ENCODE results near the gene CCDC201. TPM values are rescaled to one million over a fixed set of nuclear protein-coding genes. Genes with fewer than 3 reads are reported as not detected.

The CCDC201 gene
- total and polyA plus RNA-seq, 2 donors (not counting 3 experiments of a cell fraction or from before 2014, with no cell fraction given): not detected

GRCh38 chr7:45884136-45884535 lies 11.3 kb upstream of the CCDC201 start:
- H2AFZ ChIP-seq (ENCODE audit: low read depth, low read length): no peak overlapping the region
- no peak overlapping the region for H3K27ac ChIP-seq (ENCODE audit: insufficient read depth, low read depth, low read length)
- no peaks in the 10 kb centered on the region for H3K36me3 ChIP-seq (ENCODE audit: control insufficient read depth in 2 of 2, extremely low read depth in 1 of 2, insufficient read depth in 2 of 2, low read length in 2 of 2)
- no peak overlapping the region for H3K4me2 ChIP-seq (ENCODE audit: insufficient read depth, low read length)
- H3K27me3 ChIP-seq (ENCODE audit: control insufficient read depth in 2 of 2, insufficient read depth in 2 of 2, low read length in 2 of 2): no peaks in the 10 kb centered on the region
- no peak for TF ChIP-seq POLR2A (IDR thresholded peaks at IDR 0.05; ENCODE audit: low read depth, low read length)
- POLR2A ChIA-PET: no interaction called here
- no TSS peak for BruUV-seq (replicated peaks)
- H3K4me3 ChIP-seq (replicated peaks in 1 of 3; ENCODE audit: insufficient read depth in 1 of 3, low read depth in 1 of 3, low read length in 3 of 3): no peak overlapping the region
- intact Hi-C loops (cut with micrococcal nuclease): no loop called here
- FAIRE-seq: no peak
- H3K4me1 ChIP-seq (ENCODE audit: control insufficient read depth, extremely low read depth, insufficient read depth, low read length): peaks cover 33% of the 10 kb centered on the region
- H4K20me1 ChIP-seq (replicated peaks; ENCODE audit: control insufficient read depth, extremely low read depth, insufficient read depth, low read length): no peaks in the 10 kb centered on the region
- H3K9ac ChIP-seq (replicated peaks; ENCODE audit: extremely low read depth, insufficient read depth, low read length): no peak overlapping the region
- dilution Hi-C loops (cut with MboI; ENCODE audit: extremely low pct_ligation_motif_present, low sequenced_read_pairs): no loop called here
- no peaks in the 10 kb centered on the region for H3K79me2 ChIP-seq (ENCODE audit: control insufficient read depth, insufficient read depth, low read length)
- no peaks in the 10 kb centered on the region for H3K9me3 ChIP-seq (replicated peaks; ENCODE audit: control insufficient read depth, insufficient read depth, low read length)
- H3K9me1 ChIP-seq (replicated peaks; ENCODE audit: control insufficient read depth, extremely low read depth, insufficient read depth, low read length): no peaks in the 10 kb centered on the region
- CTCF ChIA-PET: interaction anchor here (0.7 to 1.3 kb wide), 2 partner anchors 16 to 33 kb away, joined by 3 read pairs; no protein-coding TSS in a partner anchor
- no peak for DNase-seq (ENCODE audit: low read depth, low spot score)

GRCh38 chr7:45882465-45882810 lies 9.6 kb upstream of the CCDC201 start:
- CTCF ChIA-PET: interaction anchor here (1.3 kb wide), 1 partner anchor 9 kb away, joined by 5 read pairs; no protein-coding TSS in a partner anchor
- TF ChIP-seq POLR2AphosphoS5 (IDR thresholded peaks at IDR 0.05; ENCODE audit: insufficient read depth, low read depth, low read length) (no peak), MAX (IDR thresholded peaks at IDR 0.05; ENCODE audit: insufficient read depth, insufficient read length) (no peak), FOS (IDR thresholded peaks at IDR 0.05; ENCODE audit: borderline replicate concordance, insufficient read depth, low read length) (no peak), POLR2A (IDR thresholded peaks at IDR 0.05; ENCODE audit: low read depth, low read length) (no peak), EZH2 (IDR thresholded peaks at IDR 0.05; ENCODE audit: borderline replicate concordance, low read depth, low read length, severe bottlenecking) (no peak), GATA2 (IDR thresholded peaks at IDR 0.05; ENCODE audit: insufficient read depth, insufficient read length, low read depth, low read length) (no peak), JUN (IDR thresholded peaks at IDR 0.05; ENCODE audit: borderline replicate concordance, insufficient read depth, insufficient read length, low read depth) (no peak), MYC (IDR thresholded peaks at IDR 0.05; ENCODE audit: low read depth, low read length) (no peak), CTCF (IDR thresholded peaks at IDR 0.05; ENCODE audit: extremely low read depth in 1 of 2, insufficient read depth in 1 of 2, low read depth in 1 of 2, low read length in 2 of 2) (no peak)
- DNase-seq (ENCODE audit: low read depth, low spot score) (no peak), FAIRE-seq (no peak)
- no peaks in the 10 kb centered on the region for H3K9me1 ChIP-seq (replicated peaks; ENCODE audit: control insufficient read depth, extremely low read depth, insufficient read depth, low read length)
- no peaks in the 10 kb centered on the region for H3K36me3 ChIP-seq (ENCODE audit: control insufficient read depth in 2 of 2, extremely low read depth in 1 of 2, insufficient read depth in 2 of 2, low read length in 2 of 2)
- peaks cover 19% of the 10 kb centered on the region for H3K4me1 ChIP-seq (ENCODE audit: control insufficient read depth, extremely low read depth, insufficient read depth, low read length)
- H3K9me3 ChIP-seq (replicated peaks; ENCODE audit: control insufficient read depth, insufficient read depth, low read length): no peaks in the 10 kb centered on the region
- no peaks in the 10 kb centered on the region for H3K79me2 ChIP-seq (ENCODE audit: control insufficient read depth, insufficient read depth, low read length)
- POLR2A ChIA-PET: no interaction called here
- no peaks in the 10 kb centered on the region for H4K20me1 ChIP-seq (replicated peaks; ENCODE audit: control insufficient read depth, extremely low read depth, insufficient read depth, low read length)
- H3K4me3 ChIP-seq (replicated peaks in 1 of 3; ENCODE audit: insufficient read depth in 1 of 3, low read depth in 1 of 3, low read length in 3 of 3): no peak overlapping the region
- no peak overlapping the region for H3K27ac ChIP-seq (ENCODE audit: insufficient read depth, low read depth, low read length)
- H3K27me3 ChIP-seq (ENCODE audit: control insufficient read depth in 2 of 2, insufficient read depth in 2 of 2, low read length in 2 of 2): no peaks in the 10 kb centered on the region
- no TSS peak for BruUV-seq (replicated peaks)
- intact Hi-C loops (cut with micrococcal nuclease) (no loop called here), dilution Hi-C loops (cut with MboI; ENCODE audit: extremely low pct_ligation_motif_present, low sequenced_read_pairs) (no loop called here)
- H2AFZ ChIP-seq (ENCODE audit: low read depth, low read length): no peak overlapping the region
- H3K9ac ChIP-seq (replicated peaks; ENCODE audit: extremely low read depth, insufficient read depth, low read length): no peak overlapping the region
- no peak overlapping the region for H3K4me2 ChIP-seq (ENCODE audit: insufficient read depth, low read length)

All from endothelial cell of umbilical vein (primary cell).